ENCODE measurements around the gene IZUMO1.
"Not testable (repeated sequence)": the region's sequence is repeated elsewhere in the genome, so short reads cannot be mapped to it uniquely, and the experiment has no call there.

IZUMO1 gene

GRCh38 chr19:48746738-48747575 lies at the start of gene IZUMO1:
TSS of gene IZUMO1 (minus strand) at chr19:48746909. CDS start at chr19:48745859, 1,050 bp downstream.
- DNase-seq, result no peak

GRCh38 chr19:48795685-48796070 lies 49.0 kb upstream of the IZUMO1 start:
- no peak for DNase-seq

- peak; percentile 86 for DNase-seq
These were observed 48.5 kb upstream of the IZUMO1 start for GRCh38 chr19:48795055-48795684.

GRCh38 chr19:48794291-48794690 lies 47.6 kb upstream of the IZUMO1 start:
- DNase-seq, result no peak

GRCh38 chr19:48793271-48793670 lies 46.6 kb upstream of the IZUMO1 start:
- no peak for DNase-seq

GRCh38 chr19:48787331-48787730 lies 40.6 kb upstream of the IZUMO1 start:
- not testable (repeated sequence) for DNase-seq

- not testable (repeated sequence) for DNase-seq
These were observed 39.7 kb upstream of the IZUMO1 start for GRCh38 chr19:48786422-48786821.

GRCh38 chr19:48784527-48784926 lies 37.8 kb upstream of the IZUMO1 start:
- no peak for DNase-seq

- no peak for DNase-seq
These were observed 34.1 kb upstream of the IZUMO1 start for GRCh38 chr19:48780631-48781391.

GRCh38 chr19:48779636-48780035 lies 32.9 kb upstream of the IZUMO1 start:
- no peak for DNase-seq

- DNase-seq, result no peak
These were observed 31.0 kb upstream of the IZUMO1 start for GRCh38 chr19:48777720-48778119.

- DNase-seq, result no peak
These were observed 30.4 kb upstream of the IZUMO1 start for GRCh38 chr19:48777139-48777538.

GRCh38 chr19:48772503-48772953 lies 25.8 kb upstream of the IZUMO1 start:
- no peak for DNase-seq

GRCh38 chr19:48770734-48771472 lies 24.2 kb upstream of the IZUMO1 start:
- DNase-seq, result no peak

GRCh38 chr19:48770266-48770665 lies 23.6 kb upstream of the IZUMO1 start:
- DNase-seq, result no peak

GRCh38 chr19:48768994-48769713 lies 22.4 kb upstream of the IZUMO1 start:
- DNase-seq, result no peak

- peak; percentile 26 for DNase-seq
These were observed 21.6 kb upstream of the IZUMO1 start for GRCh38 chr19:48768171-48768753.

- not testable (repeated sequence) for DNase-seq
These were observed 19.1 kb upstream of the IZUMO1 start for GRCh38 chr19:48765816-48766215.

GRCh38 chr19:48760504-48761205 lies 13.9 kb upstream of the IZUMO1 start:
- no peak for DNase-seq

- DNase-seq, result no peak
These were observed 11.0 kb upstream of the IZUMO1 start for GRCh38 chr19:48757741-48758144.

- no peak for DNase-seq
These were observed 10.5 kb upstream of the IZUMO1 start for GRCh38 chr19:48757089-48757675.

Measured in NCI-H2171 (cell line).